ENCODE data around the gene TAMALIN. TPM values are rescaled to one million over a fixed set of nuclear protein-coding genes. Genes with fewer than 3 reads are reported as not detected.

Gene TAMALIN
- total RNA-seq, 1 donor from 2014 or later: 52.8 TPM

GRCh38 chr12:51992246-51992645 lies 14.5 kb upstream of the TAMALIN start:
- TF ChIP-seq CTCF (IDR thresholded peaks at IDR 0.05): no peak
- no peaks in the 10 kb centered on the region for H3K36me3 Mint-ChIP-seq (ENCODE audit: low read depth)
- peaks cover 3% of the 10 kb centered on the region for H3K4me1 Mint-ChIP-seq
- DNase-seq (no peak), ATAC-seq (ENCODE audit: low read depth) (no peak)
- no peak overlapping the region for H3K27ac Mint-ChIP-seq
- H3K4me3 Mint-ChIP-seq: no peak overlapping the region
- H3K27me3 Mint-ChIP-seq: no peaks in the 10 kb centered on the region
- H3K9me3 Mint-ChIP-seq: no peaks in the 10 kb centered on the region
- intact Hi-C loops (cut with micrococcal nuclease): no loop called here
- POLR2A ChIA-PET: interaction anchor here (2.0 to 4.4 kb wide), 2 partner anchors 14 to 30 kb away, joined by 19 to 54 read pairs; partner anchors contain the start of gene TAMALIN
- CTCF ChIA-PET: interaction anchor here (0.5 to 8.8 kb wide), 15 partner anchors 12 to 143 kb away, joined by 3 to 310 read pairs (median 7); partner anchors contain the start of gene TAMALIN

DNA sequence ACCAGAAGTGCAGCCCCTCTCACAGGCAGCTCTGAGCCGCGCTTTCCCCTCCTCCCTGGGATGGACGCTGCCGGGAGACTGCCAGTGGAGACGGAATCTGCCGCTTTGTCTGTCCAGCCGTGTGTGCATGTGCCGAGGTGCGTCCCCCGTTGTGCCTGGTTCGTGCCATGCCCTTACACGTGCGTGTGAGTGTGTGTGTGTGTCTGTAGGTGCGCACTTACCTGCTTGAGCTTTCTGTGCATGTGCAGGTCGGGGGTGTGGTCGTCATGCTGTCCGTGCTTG lies 12.3 kb upstream of the TAMALIN start:
- Mint-ChIP-seq H3K9me3 (no peaks in the 10 kb centered on the region), H3K36me3 (ENCODE audit: low read depth) (no peaks in the 10 kb centered on the region), H3K4me3 (no peak overlapping the region), H3K4me1 (peaks cover 3% of the 10 kb centered on the region), H3K27me3 (no peaks in the 10 kb centered on the region), H3K27ac (no peak overlapping the region)
- CTCF ChIA-PET: interaction anchor here (1.1 to 8.8 kb wide), 3 partner anchors 28 to 87 kb away, joined by 4 to 310 read pairs (median 8); partner anchors contain the start of gene ATG101
- intact Hi-C loops (cut with micrococcal nuclease): no loop called here
- POLR2A ChIA-PET: interaction anchor here (0.8 to 4.4 kb wide), 2 partner anchors 12 to 28 kb away, joined by 5 to 54 read pairs; no protein-coding TSS in a partner anchor
- ATAC-seq (ENCODE audit: low read depth): no peak
- no peak for TF ChIP-seq CTCF (IDR thresholded peaks at IDR 0.05)
- no peak for DNase-seq

- Mint-ChIP-seq H3K27ac (no peak overlapping the region), H3K9me3 (no peaks in the 10 kb centered on the region), H3K4me1 (peaks cover 3% of the 10 kb centered on the region), H3K4me3 (no peak overlapping the region), H3K36me3 (ENCODE audit: low read depth) (no peaks in the 10 kb centered on the region), H3K27me3 (no peaks in the 10 kb centered on the region)
- intact Hi-C loops (cut with micrococcal nuclease): no loop called here
- no peak for TF ChIP-seq CTCF (IDR thresholded peaks at IDR 0.05)
- ChIA-PET CTCF (interaction anchor here (8.8 kb wide), 1 partner anchor 27 kb away, joined by 310 read pairs; no protein-coding TSS in a partner anchor), POLR2A (interaction anchor here (0.8 to 4.4 kb wide), 2 partner anchors 11 to 28 kb away, joined by 5 to 54 read pairs; no protein-coding TSS in a partner anchor)
- ATAC-seq (ENCODE audit: low read depth) (no peak), DNase-seq (no peak)
These were observed 11.8 kb upstream of the TAMALIN start for GRCh38 chr12:51994959-51995358.

- intact Hi-C loops (cut with micrococcal nuclease): no loop called here
- Mint-ChIP-seq H3K9me3 (no peaks in the 10 kb centered on the region), H3K27me3 (no peaks in the 10 kb centered on the region), H3K36me3 (ENCODE audit: low read depth) (no peaks in the 10 kb centered on the region), H3K27ac (no peak overlapping the region), H3K4me3 (no peak overlapping the region), H3K4me1 (peaks cover 3% of the 10 kb centered on the region)
- DNase-seq (no peak), ATAC-seq (ENCODE audit: low read depth) (no peak)
- ChIA-PET POLR2A (interaction anchor here (0.8 kb wide), 1 partner anchor 9 kb away, joined by 4 read pairs; no protein-coding TSS in a partner anchor), CTCF (interaction anchor here (8.8 kb wide), 1 partner anchor 25 kb away, joined by 310 read pairs; no protein-coding TSS in a partner anchor)
- TF ChIP-seq CTCF (IDR thresholded peaks at IDR 0.05): no peak
These were observed 9.6 kb upstream of the TAMALIN start for GRCh38 chr12:51997136-51997535.

DNA sequence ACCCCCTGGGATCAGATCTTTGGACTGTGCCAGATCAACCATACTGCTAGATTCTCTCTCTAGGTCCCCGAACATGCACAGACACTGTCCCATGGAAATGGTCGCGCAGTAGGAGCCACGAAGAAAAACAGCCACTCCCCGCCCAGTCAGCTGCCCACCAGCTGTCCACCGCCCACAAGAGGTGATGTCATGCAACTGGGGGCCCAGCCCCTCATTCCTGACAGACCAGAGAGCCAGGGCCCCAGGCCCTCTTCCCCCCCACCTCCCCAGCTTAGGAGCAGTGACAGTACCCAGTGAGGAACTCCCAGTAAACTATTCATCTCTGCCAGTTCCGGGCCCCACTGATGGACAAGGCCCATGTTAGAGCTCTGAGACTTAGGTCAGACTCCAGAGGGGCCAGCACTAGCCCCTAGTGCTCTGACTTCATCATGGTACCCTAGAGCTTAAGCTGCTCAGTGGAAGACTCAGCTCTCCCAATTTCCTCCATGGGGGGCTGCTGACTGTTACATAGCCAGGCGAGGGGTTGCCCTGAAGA lies 3.7 kb upstream of the TAMALIN start:
- no peak overlapping the region for H3K27ac Mint-ChIP-seq
- DNase-seq: no peak
- intact Hi-C loops (cut with micrococcal nuclease): no loop called here
- TF ChIP-seq CTCF (IDR thresholded peaks at IDR 0.05): no peak
- H3K27me3 Mint-ChIP-seq: no peaks in the 10 kb centered on the region
- no peak overlapping the region for H3K4me3 Mint-ChIP-seq
- CTCF ChIA-PET: interaction anchor here (0.6 to 9.6 kb wide), 8 partner anchors 11 to 1163 kb away, joined by 3 to 306 read pairs (median 5); no protein-coding TSS in a partner anchor
- no peaks in the 10 kb centered on the region for H3K36me3 Mint-ChIP-seq (ENCODE audit: low read depth)
- H3K4me1 Mint-ChIP-seq: peaks cover 28% of the 10 kb centered on the region
- POLR2A ChIA-PET: interaction anchor here (0.6 to 10.6 kb wide), 2 partner anchors 20 to 91 kb away, joined by 4 to 217 read pairs; no protein-coding TSS in a partner anchor
- no peaks in the 10 kb centered on the region for H3K9me3 Mint-ChIP-seq
- no peak for ATAC-seq (ENCODE audit: low read depth)
